NCI-H2081 (cell line): Measurements from ENCODE around the gene PRSS48.
"Not testable (repeated sequence)": the region's sequence is repeated elsewhere in the genome, so short reads cannot be mapped to it uniquely, and the experiment has no call there.

ENCODE experiments used
- DNase-seq, 2 experiments: peaks; one replicate each; lab custom pipeline; 2025; lab: John Stamatoyannopoulos, UW

Gene PRSS48

DNA sequence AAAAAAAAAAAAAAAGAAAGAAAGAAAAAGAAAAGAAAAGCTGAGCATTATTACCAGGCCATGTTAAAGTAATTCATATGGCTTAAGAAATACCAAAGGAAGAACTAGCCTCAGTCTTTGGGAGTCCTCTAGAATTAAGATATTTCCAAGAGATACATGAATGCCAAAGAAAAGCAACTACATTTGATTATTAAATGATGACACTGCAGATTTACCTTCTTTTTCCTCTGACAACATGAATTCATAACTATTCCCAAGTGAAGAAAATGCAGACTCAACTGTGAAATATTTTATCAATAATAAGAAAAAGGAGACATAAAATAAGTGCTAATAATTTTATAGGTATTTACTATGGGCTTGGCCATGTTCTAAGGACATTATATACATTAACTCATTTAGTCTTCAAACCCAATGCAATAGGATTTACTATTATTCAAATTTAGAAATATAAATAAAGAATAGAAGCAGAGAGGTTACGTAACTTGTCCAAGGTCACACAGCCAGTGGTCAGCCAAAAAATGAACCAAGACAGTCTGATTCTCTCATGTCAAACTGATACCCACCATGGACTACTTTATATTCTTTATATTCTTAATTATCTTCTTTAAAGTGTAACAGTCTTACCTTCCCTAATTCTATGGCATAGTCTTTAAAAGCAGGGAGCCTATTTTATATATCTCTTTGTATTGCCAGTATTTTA is 41.5 kb downstream of the PRSS48 start:
- no peak for DNase-seq

DNA sequence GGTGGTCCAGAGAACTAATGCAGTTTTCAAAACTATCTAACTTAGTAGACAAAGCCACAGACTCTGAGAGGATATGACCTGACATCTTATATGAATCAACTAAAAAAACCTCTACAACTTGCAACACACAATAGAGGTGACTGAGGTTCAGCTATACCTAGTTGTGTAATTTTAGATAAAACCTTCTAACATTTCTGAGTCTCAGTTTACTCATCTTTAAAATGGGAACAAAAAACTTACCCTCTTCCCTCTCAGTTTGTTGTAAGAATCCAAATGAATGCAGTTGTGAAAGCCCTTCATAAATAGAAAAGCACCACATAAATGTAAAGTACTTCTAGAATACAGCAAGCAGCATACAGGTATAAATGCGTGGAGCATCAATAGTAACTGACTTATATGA is 42.5 kb downstream of the PRSS48 start:
- no peak for DNase-seq

DNA sequence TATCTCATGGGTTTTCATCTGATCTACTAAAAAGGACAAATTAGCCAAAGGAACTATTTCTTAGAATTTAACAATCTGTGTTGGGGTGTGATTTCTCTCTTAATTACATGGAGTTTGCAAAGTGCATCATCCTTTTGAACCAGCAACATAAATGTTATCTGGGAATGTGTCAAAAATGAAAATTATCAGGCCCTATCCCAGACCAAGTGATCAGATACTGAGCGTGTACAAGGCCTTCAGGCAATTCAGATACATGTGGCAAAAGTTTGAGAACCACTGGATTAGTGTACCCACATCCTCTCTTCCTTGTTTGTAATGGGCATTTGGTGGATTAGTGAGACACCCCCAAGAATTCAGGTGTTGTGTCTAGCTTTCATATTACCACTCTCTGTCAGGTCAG is 44.6 kb downstream of the PRSS48 start:
- DNase-seq, result no peak

DNA sequence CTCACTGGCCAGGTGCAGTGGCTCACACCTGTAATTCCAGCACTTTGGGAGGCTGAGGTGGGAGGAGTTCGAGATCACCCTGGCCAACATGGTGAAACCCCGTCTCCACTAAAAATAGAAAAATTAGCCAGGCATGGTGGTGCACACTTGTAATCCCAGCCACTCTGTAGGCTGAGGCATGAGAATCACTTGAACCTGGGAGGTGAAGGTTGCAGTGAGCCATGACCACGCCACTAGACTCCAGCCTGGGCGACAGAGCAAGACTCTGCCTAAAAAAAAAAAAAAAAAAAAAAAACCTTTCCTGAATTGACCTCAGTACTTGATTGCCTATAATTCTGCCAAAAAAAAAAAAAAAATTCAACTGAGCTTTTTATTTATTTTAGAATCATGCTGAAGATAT is 45.2 kb downstream of the PRSS48 start:
- DNase-seq, result not testable (repeated sequence)

DNA sequence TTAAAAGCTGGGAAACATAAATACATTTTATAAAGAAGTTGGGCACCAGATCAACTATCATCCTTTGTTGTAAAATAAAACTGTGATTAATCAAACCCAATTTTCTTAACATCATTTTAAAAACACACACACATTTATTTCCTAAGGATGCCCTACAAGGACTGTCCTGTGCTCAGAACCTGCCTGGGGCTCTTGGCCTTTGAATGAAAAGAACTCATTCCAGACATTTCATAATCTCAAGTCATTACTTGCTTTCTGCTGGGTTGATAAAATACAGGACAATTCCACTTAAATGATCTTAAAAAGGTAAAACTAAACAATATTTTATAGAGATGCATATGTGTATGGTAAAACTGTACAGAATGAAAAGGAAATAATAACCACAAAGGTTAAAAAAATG is 45.6 kb downstream of the PRSS48 start:
- DNase-seq, result no peak

DNA sequence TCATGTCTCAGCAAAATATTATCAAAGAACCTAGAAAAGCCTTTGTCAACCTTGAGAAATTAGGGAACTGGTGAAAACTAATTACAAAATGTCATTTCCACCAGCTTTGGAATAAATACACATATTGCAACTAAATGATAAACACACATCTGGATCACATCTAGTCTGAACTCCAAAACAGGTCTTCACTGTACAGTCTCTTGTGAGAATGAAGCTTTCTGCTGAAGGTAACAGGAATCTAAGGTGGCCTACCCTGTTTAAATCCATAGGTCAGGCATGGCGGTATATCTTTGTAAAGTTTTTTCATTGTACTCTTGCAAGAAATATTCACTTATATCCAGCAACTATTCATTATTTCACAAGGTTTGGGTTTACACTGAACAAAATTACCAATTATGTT is 46.7 kb downstream of the PRSS48 start:
- no peak for DNase-seq

DNA sequence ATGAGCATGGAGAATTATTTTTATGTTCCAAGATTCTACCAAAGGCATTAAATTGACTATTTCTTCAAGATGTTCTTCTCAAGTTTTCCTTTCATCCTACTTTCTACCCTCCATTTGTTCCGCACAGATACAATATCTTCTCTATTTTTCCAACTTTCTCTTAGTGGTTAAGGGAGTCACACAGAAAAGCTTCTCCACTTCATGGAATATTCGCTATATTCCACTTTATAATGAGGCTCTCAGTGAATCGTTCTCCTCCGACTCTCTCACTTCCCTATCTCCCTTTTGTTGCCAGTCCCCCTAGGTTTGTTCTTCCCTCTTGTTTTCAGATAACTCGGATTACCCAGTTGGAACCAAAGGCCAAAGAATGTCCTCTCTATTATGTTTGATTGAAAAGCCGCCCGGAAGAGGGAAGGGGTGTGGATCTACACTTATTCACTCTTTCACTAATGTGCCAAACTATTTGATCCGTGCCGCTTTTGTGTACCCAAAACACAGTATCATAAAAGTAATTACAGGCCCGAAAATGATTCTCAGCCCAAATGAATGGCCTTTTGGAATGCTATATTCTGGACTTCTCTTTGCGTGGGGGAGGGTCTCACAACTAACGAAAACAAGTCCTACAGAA is 47.3 kb downstream of the PRSS48 start:
- peak in 1 of 2 experiments; percentile 9 for DNase-seq

DNA sequence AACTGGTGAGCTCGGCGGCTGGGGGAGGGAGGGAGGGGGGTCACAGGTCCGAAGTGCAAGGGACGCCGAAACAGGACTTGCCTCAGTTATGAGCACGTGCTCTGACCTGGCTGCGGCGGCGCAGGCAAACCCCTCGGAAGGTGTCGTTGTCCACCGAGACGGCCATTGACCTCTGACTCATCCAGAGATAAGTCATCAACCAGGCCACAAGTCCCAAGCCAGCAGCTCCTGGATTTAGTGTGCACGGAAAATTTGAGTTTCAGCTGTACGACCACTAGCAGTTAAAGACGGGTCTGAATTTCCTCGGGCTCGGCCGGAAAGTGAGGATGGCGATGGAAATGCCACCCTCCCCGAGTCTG is 47.8 kb downstream of the PRSS48 start:
- no peak for DNase-seq

DNA sequence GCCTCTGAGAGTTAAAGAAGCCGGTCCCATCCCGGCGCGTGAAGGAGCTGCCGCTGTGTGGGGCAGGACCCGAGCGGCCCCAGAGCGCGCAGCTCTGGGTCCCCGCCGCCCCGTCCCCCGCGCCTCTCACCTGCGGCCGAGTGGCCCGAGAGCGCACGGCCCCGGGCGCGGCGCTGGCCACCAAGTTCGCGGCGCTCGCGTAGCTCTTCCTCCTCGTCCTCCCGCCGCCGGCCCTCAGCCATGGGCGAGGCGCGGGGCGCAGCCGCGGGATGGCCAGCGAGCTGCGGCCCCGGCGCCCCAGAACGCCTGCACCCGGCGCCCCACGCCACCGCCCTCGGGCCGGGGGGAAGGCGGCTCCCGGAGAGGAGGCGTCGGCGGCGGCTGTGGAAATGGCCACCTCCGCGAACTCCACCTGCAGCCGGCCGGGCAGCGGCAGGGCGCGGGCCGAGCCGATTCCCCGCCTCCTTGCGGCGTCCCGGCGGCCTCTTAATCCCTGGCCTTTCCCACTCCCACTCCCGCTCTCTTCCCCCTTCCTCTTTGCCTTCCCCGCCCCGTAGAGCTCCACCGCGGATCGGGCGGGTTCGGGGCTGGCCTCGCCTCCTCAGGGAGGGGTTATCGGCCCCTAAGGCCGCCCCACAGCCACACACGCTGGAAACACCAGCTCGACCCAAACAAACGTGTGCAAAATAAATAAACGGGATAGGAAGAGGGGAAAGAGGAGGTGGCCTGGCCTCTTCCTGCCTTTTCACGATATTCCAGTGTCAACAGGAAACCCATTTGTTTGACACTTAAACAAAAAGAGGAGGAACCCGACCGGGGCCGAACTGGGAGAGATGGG is 48.4 kb downstream of the PRSS48 start, which contains the start of gene SH3D19:
Gene SH3D19, minus strand, starts transcription at position 495 of the 838 bp plus-strand sequence. Its CDS starts 253 bp downstream, at position 242.
- DNase-seq, result peak in 1 of 2 experiments; percentile 31

DNA sequence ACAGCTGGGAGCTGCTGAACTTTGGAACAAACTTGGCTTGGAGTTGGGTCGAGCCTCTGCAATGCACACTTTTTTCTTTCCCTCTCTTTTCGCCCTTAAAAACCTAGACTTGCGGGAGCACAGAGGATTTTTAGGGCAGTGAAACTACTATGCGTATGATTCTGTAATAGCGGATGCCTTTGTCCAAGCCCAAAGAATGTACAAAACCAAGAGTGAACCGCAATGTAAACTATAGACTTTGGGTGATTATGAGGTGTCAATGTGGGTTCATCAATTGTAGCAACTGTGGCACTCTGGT is 48.9 kb downstream of the PRSS48 start:
- DNase-seq, result no peak

DNA sequence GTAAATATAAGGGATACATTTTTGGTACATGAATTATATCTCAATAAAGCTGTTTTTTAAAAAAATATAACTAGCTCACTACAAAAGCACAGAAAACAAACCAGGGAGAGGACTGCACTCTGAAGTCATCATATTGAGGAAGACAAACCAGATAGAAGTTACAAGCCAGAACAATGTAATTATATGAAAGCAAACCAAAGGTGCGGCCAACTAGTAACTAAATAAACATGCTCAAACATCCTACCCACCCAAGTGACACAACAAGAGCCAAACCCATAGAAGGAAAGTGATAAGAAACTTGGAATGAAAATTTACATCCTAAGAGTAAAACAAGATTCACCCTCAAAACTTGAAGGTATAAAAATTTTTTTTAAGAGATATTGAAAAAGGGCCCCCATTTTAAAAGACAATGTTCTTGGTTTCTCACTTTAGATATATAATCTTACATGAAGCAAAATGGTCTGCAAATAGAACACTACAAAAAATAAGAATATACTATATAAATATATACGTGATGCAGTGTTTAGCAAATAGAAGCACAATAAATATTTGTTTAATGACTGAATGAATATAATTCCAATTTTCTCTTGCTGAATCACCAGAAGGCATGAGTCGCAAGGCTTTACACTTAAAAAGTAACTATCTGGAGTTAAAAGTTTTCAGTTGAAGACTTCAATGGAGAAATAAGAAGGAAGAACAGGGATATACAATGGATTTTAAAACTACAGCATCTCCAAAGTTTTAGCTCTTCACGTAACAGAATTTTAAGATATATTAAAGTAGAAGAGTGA is 52.5 kb downstream of the PRSS48 start:
- DNase-seq, result no peak

DNA sequence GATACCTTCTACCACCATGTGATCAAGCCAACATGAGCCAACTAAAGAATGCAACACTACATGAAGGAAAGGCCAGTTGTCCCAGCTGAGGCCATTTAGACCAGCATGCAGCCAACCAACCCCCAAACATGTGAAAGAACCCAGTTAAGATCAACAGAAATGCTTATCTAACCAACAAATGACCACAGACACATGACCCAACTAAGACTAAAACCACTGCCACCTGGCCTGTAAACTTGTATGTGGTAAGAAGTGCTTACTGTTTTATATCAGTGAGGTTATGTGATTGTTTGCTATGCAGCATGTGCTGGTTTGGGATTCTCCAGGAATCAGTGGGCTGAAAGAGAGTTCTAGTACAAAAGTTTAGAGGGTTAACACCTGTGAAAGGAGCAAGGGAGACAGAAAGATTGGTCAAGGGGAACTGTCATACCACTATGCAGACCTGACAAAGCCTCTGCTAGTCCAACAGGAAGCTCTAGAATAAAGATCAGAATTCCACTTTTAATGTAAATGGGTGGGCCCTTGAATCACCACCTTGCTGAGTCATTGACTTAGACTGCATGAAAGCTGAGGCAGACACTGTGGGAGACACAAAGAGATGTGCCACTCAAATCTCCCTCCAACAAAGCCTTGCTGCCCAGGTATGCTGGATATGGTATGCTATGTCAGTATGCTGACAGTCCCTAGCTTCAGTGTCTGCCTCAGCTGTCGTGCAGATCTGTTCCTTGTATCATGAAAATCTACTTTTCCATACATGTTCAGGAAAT is 54.5 kb downstream of the PRSS48 start:
- DNase-seq, result no peak

DNA sequence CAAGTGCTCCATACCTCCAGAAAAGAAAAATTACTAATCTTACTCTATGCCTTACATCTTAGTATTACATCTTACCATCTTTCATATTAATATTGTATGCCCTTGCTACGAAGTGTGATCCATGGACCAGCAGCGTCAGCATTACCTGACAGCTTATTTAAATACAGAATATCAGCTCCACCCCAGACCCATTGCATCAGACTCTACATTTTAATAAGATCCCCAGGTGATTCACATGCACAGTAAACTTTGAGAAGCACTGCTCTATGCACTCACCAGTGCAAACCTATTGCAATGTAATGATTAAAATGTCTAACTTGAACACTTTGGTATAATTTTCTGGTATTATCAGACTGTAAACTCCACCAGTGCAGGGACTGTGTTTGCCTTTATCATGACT is 62.5 kb downstream of the PRSS48 start:
- DNase-seq, result no peak

DNA sequence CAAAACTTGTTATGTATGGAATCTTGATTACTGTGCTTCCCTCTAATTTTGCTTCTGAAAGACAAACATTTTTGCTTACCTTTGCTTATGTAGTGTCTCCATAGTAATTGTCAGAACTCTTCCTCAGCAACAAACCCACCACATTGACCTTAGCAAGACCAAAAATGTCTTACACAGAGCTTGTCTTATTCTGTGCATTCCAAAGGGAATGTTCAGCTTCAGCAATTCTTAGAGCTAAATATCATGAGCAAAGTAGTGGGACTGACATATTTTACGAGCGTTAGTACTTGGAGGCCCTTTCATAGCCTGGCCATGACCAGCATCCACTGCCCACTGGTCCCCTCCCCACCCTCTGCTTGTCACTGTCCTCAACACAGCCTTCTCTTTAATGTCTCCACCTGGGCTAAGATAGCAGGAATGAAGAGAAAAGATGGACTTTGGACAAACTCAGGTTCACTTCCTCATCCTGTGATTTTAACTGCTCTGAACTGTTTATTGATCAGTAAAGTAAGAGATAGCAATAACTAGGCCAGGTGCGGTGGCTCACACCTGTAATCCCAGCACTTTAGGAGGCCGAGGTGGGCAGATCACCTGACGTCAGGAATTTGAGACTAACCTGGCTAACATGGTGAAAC is 63.9 kb downstream of the PRSS48 start:
- no peak for DNase-seq
